HG02798 (cell line): Measurements from ENCODE around the gene FBXO9.
"Not testable (repeated sequence)": the region's sequence is repeated elsewhere in the genome, so short reads cannot be mapped to it uniquely, and the experiment has no call there.

ENCODE experiments used
- ATAC-seq: cut with Tn5 transposase; IDR thresholded peaks from one replicate; pipeline ENCODE4 v1.9.1; 2021; ENCODE audit warnings: mild to moderate bottlenecking; ENCODE audit not compliant: unreplicated experiment, poor library complexity

The FBXO9 gene

GRCh38 chr6:53045891-53046673 lies 19.1 kb upstream of the FBXO9 start:
- no peak for ATAC-seq

GRCh38 chr6:53048431-53049195 lies 16.6 kb upstream of the FBXO9 start:
- peak; percentile 69 for ATAC-seq

- no peak for ATAC-seq
Observed at GRCh38 chr6:53049415-53049814, 15.8 kb upstream of the FBXO9 start.

- not testable (repeated sequence) for ATAC-seq
Observed at GRCh38 chr6:53052152-53052551, 13.1 kb upstream of the FBXO9 start.

GRCh38 chr6:53054532-53054931 lies 10.7 kb upstream of the FBXO9 start:
- no peak for ATAC-seq

- no peak for ATAC-seq
Observed at GRCh38 chr6:53055873-53056272, 9.3 kb upstream of the FBXO9 start.

- no peak for ATAC-seq
Observed at GRCh38 chr6:53056273-53056672, 8.9 kb upstream of the FBXO9 start.

- ATAC-seq, result no peak
Observed at GRCh38 chr6:53058388-53059195, 6.6 kb upstream of the FBXO9 start.

- no peak for ATAC-seq
Observed at GRCh38 chr6:53059648-53060589, 5.3 kb upstream of the FBXO9 start.

- ATAC-seq, result no peak
Observed at GRCh38 chr6:53062169-53062539, 3.0 kb upstream of the FBXO9 start.

GRCh38 chr6:53064255-53064654 lies 949 bp upstream of the FBXO9 start:
- ATAC-seq, result not testable (repeated sequence)

- ATAC-seq, result peak; percentile 83
Observed at GRCh38 chr6:53064726-53065265, 408 bp upstream of the FBXO9 start.

GRCh38 chr6:53066077-53066417 lies 843 bp downstream of the FBXO9 start:
- no peak for ATAC-seq

GRCh38 chr6:53066874-53067706 lies 1.9 kb downstream of the FBXO9 start:
- ATAC-seq, result no peak

GRCh38 chr6:53067849-53068361 lies 2.7 kb downstream of the FBXO9 start:
- no peak for ATAC-seq

GRCh38 chr6:53069427-53069826 lies 4.2 kb downstream of the FBXO9 start:
- no peak for ATAC-seq

- peak; percentile 68 for ATAC-seq
Observed at GRCh38 chr6:53070806-53071205, 5.6 kb downstream of the FBXO9 start.

- no peak for ATAC-seq
Observed at GRCh38 chr6:53074347-53074746, 9.1 kb downstream of the FBXO9 start.

GRCh38 chr6:53080813-53081212 lies 15.6 kb downstream of the FBXO9 start:
- ATAC-seq, result no peak
